C4-2B (cell line): ENCODE results near the gene SLC66A1.

Experiments used
- ZFX ChIP-seq: fragments of 450-650 bp; IDR thresholded peaks from 2 replicates; pipeline ENCODE4 v1.6.1; 2017
- TF ChIP-seq, protein P1 (sequence below): fragments of 450-650 bp; conservative IDR thresholded peaks from 2 replicates; pipeline ENCODE4 v1.5.1; 2017; ENCODE audit warnings: mild to moderate bottlenecking

GRCh38 chr1:19305880-19306279 lies 6.2 kb upstream of the SLC66A1 start:
- TF ChIP-seq, protein P1, sequence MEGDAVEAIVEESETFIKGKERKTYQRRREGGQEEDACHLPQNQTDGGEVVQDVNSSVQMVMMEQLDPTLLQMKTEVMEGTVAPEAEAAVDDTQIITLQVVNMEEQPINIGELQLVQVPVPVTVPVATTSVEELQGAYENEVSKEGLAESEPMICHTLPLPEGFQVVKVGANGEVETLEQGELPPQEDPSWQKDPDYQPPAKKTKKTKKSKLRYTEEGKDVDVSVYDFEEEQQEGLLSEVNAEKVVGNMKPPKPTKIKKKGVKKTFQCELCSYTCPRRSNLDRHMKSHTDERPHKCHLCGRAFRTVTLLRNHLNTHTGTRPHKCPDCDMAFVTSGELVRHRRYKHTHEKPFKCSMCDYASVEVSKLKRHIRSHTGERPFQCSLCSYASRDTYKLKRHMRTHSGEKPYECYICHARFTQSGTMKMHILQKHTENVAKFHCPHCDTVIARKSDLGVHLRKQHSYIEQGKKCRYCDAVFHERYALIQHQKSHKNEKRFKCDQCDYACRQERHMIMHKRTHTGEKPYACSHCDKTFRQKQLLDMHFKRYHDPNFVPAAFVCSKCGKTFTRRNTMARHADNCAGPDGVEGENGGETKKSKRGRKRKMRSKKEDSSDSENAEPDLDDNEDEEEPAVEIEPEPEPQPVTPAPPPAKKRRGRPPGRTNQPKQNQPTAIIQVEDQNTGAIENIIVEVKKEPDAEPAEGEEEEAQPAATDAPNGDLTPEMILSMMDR = no peak
- TF ChIP-seq ZFX = no peak
